ENCODE data around the gene CDC42EP4.
A peak's percentile ranks its signal among the peaks of the same experiment; 100 is the strongest.

The CDC42EP4 gene

GRCh38 chr17:73338566-73339197 is 26.9 kb upstream of the CDC42EP4 start:
- no peak overlapping the region for H3K4me3 ChIP-seq (ENCODE audit: low read depth, low read length)
- TF ChIP-seq CTCF (IDR thresholded peaks at IDR 0.05; ENCODE audit: low read depth, low read length, missing control alignments) = no peak
- DNase-seq (ENCODE audit: low read depth) = no peak
- in situ Hi-C loops (cut with HindIII; ENCODE audit: low sequenced_read_pairs) = no loop called here

GRCh38 chr17:73338050-73338521 is 26.3 kb upstream of the CDC42EP4 start:
- TF ChIP-seq CTCF (IDR thresholded peaks at IDR 0.05; ENCODE audit: low read depth, low read length, missing control alignments) = no peak
- in situ Hi-C loops (cut with HindIII; ENCODE audit: low sequenced_read_pairs) = no loop called here
- H3K4me3 ChIP-seq (ENCODE audit: low read depth, low read length) = peak overlapping the region; percentile 2
- no peak for DNase-seq (ENCODE audit: low read depth)

DNA sequence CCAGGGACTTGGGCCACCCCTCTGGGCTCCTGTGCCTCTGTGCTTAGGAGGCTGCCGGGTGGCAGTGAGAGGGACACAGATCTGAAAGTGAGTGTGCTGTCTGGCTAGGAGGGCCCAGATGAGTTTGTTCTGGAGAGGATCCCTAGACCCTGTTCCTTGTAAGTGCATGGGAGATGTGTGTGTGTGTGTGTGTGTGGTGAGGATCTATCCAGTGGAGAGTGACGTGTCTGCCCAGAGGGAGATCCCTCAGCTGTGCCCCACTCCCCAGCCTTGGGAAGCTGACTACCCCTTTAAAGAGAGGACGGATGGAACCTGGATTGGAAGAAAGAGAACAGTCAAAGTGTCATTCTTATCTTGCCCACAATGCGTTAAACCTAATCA is 25.5 kb upstream of the CDC42EP4 start:
- no peak overlapping the region for H3K4me3 ChIP-seq (ENCODE audit: low read depth, low read length)
- DNase-seq (ENCODE audit: low read depth) = no peak
- in situ Hi-C loops (cut with HindIII; ENCODE audit: low sequenced_read_pairs) = no loop called here
- TF ChIP-seq CTCF (IDR thresholded peaks at IDR 0.05; ENCODE audit: low read depth, low read length, missing control alignments) = no peak

DNA sequence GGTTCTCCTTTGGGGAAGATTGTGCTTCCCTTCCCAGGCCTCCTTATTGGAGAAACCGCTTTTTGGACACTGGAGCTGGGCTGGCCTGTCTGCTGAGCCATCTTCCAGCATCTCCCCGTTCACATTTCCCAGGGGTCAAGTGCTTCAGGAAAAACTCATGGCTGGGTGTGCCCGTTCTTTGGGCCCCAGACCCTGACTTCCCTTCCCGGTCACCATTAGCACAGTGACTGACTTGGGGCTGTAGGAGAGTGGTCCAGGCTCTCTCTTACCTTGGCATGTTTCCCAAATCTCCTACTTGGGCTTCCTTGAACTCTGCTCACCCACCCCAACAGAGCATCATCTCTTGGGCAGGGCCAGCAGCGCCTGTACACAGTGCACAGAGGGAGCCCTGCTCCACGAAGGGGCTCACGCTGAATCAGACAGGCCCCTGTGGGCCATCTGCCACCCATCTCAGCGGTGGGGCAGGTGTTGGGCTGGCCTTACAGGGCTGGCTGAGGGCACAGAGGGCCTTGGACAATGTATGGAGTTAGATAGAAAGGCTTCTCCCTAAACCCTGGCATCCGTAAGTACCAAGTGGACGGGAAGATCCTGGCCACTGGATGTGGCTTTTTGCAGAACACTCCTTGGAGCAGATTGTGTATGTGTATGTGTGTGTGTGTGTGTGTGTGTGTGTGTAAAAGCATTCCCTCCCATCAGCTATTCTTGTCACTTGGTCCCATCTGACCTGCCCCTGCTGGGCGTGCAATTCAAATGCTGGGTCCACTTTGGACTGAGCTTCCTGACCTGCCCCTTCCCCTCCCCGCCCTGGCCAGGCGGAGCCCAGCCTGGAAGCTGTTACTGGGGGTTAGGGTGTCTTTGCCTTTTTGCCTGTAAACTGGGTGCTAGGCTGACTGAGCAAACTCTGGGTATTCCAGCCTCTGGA is 24.9 kb upstream of the CDC42EP4 start:
- no peak for DNase-seq (ENCODE audit: low read depth)
- in situ Hi-C loops (cut with HindIII; ENCODE audit: low sequenced_read_pairs) = no loop called here
- no peak overlapping the region for H3K4me3 ChIP-seq (ENCODE audit: low read depth, low read length)
- TF ChIP-seq CTCF (IDR thresholded peaks at IDR 0.05; ENCODE audit: low read depth, low read length, missing control alignments) = no peak

GRCh38 chr17:73335591-73336407 is 24.0 kb upstream of the CDC42EP4 start:
- no peak for TF ChIP-seq CTCF (IDR thresholded peaks at IDR 0.05; ENCODE audit: low read depth, low read length, missing control alignments)
- in situ Hi-C loops (cut with HindIII; ENCODE audit: low sequenced_read_pairs) = no loop called here
- H3K4me3 ChIP-seq (ENCODE audit: low read depth, low read length) = no peak overlapping the region
- DNase-seq (ENCODE audit: low read depth) = no peak

Data from astrocyte of the cerebellum (primary cell).